Neural crest cell (in vitro differentiated cells): ENCODE results near the gene UTS2R. TPM values are rescaled to one million over a fixed set of nuclear protein-coding genes. Genes with fewer than 3 reads are reported as not detected.

Source experiments
- DNase-seq: peaks from one replicate; pipeline ENCODE4 v3.0.0; 2021; ENCODE audit warnings: low read depth, mixed read lengths, low spot score
- H3K27ac Mint-ChIP-seq: one replicate; pipeline ENCODE4 v1.8.0; 2021; ENCODE audit warnings: mild to moderate bottlenecking, mixed read lengths; ENCODE audit not compliant: unreplicated experiment
- H3K27me3 Mint-ChIP-seq: 2 replicates; pipeline ENCODE4 v1.8.0; 2021; ENCODE audit warnings: low read depth, mild to moderate bottlenecking, mixed read lengths
- H3K36me3 Mint-ChIP-seq: 2 replicates; pipeline ENCODE4 v1.8.0; 2021; ENCODE audit warnings: low read depth, mild to moderate bottlenecking, mixed read lengths
- H3K4me1 Mint-ChIP-seq: 2 replicates; pipeline ENCODE4 v1.8.0; 2021; ENCODE audit warnings: mixed read lengths
- H3K4me3 Mint-ChIP-seq: one replicate; pipeline ENCODE4 v1.8.0; 2021; ENCODE audit warnings: mild to moderate bottlenecking, mixed read lengths
- H3K9me3 Mint-ChIP-seq: 2 replicates; pipeline ENCODE4 v1.8.0; 2021; ENCODE audit warnings: mixed read lengths
- CTCF ChIP-seq: fragments of 200-600 bp; sonication (generic); conservative IDR thresholded peaks from 2 replicates; pipeline ENCODE4 v1.5.0; 2021; ENCODE audit warnings: antibody characterized with exemption, mild to moderate bottlenecking
- total RNA-seq: library from RNA; stranded (reverse); gene quantifications from 2 replicates; pipeline ENCODE4 v1.2.1, GENCODE V29; 2021

UTS2R gene
- total RNA-seq, 1 donor from 2014 or later = not detected

- no peaks in the 10 kb centered on the region for H3K9me3 Mint-ChIP-seq
- no peak overlapping the region for H3K4me3 Mint-ChIP-seq
- no peaks in the 10 kb centered on the region for H3K36me3 Mint-ChIP-seq
- no peak for DNase-seq
- H3K4me1 Mint-ChIP-seq = peaks cover 6% of the 10 kb centered on the region
- no peak for TF ChIP-seq CTCF
- no peak overlapping the region for H3K27ac Mint-ChIP-seq
- peaks cover 49% of the 10 kb centered on the region for H3K27me3 Mint-ChIP-seq
Observed at GRCh38 chr17:82328994-82329507, 42.5 kb upstream of the UTS2R start.

GRCh38 chr17:82329683-82330321 lies 41.8 kb upstream of the UTS2R start:
- peaks cover 6% of the 10 kb centered on the region for H3K4me1 Mint-ChIP-seq
- DNase-seq = no peak
- no peaks in the 10 kb centered on the region for H3K36me3 Mint-ChIP-seq
- H3K27me3 Mint-ChIP-seq = peaks cover 56% of the 10 kb centered on the region
- no peak overlapping the region for H3K27ac Mint-ChIP-seq
- TF ChIP-seq CTCF = no peak
- H3K4me3 Mint-ChIP-seq = no peak overlapping the region
- no peaks in the 10 kb centered on the region for H3K9me3 Mint-ChIP-seq

GRCh38 chr17:82330322-82331239 lies 41.0 kb upstream of the UTS2R start:
- no peak overlapping the region for H3K27ac Mint-ChIP-seq
- peaks cover 63% of the 10 kb centered on the region for H3K27me3 Mint-ChIP-seq
- H3K4me3 Mint-ChIP-seq = no peak overlapping the region
- H3K9me3 Mint-ChIP-seq = no peaks in the 10 kb centered on the region
- DNase-seq = no peak
- no peak for TF ChIP-seq CTCF
- H3K36me3 Mint-ChIP-seq = no peaks in the 10 kb centered on the region
- peaks cover 13% of the 10 kb centered on the region for H3K4me1 Mint-ChIP-seq

- Mint-ChIP-seq H3K4me1 (peaks cover 18% of the 10 kb centered on the region), H3K27ac (no peak overlapping the region), H3K36me3 (no peaks in the 10 kb centered on the region), H3K4me3 (no peak overlapping the region), H3K27me3 (peaks cover 71% of the 10 kb centered on the region), H3K9me3 (no peaks in the 10 kb centered on the region)
- TF ChIP-seq CTCF = no peak
- no peak for DNase-seq
Observed at GRCh38 chr17:82331345-82331939, 40.1 kb upstream of the UTS2R start.

- no peaks in the 10 kb centered on the region for H3K9me3 Mint-ChIP-seq
- no peak overlapping the region for H3K27ac Mint-ChIP-seq
- no peaks in the 10 kb centered on the region for H3K36me3 Mint-ChIP-seq
- peak overlapping the region; percentile 71 for H3K4me3 Mint-ChIP-seq
- TF ChIP-seq CTCF = no peak
- H3K4me1 Mint-ChIP-seq = peaks cover 12% of the 10 kb centered on the region
- no peak for DNase-seq
- H3K27me3 Mint-ChIP-seq = peaks cover 77% of the 10 kb centered on the region
Observed at GRCh38 chr17:82332669-82333278, 38.8 kb upstream of the UTS2R start.
